ENCODE results near the gene BLNK. TPM values are rescaled to one million over a fixed set of nuclear protein-coding genes. Genes with fewer than 3 reads are reported as not detected.
"Not testable (repeated sequence)": the region's sequence is repeated elsewhere in the genome, so short reads cannot be mapped to it uniquely, and the experiment has no call there.

Gene BLNK
- total and polyA plus RNA-seq, 4 donors = 4.1 to 18.7 (median 6.4) TPM

DNA sequence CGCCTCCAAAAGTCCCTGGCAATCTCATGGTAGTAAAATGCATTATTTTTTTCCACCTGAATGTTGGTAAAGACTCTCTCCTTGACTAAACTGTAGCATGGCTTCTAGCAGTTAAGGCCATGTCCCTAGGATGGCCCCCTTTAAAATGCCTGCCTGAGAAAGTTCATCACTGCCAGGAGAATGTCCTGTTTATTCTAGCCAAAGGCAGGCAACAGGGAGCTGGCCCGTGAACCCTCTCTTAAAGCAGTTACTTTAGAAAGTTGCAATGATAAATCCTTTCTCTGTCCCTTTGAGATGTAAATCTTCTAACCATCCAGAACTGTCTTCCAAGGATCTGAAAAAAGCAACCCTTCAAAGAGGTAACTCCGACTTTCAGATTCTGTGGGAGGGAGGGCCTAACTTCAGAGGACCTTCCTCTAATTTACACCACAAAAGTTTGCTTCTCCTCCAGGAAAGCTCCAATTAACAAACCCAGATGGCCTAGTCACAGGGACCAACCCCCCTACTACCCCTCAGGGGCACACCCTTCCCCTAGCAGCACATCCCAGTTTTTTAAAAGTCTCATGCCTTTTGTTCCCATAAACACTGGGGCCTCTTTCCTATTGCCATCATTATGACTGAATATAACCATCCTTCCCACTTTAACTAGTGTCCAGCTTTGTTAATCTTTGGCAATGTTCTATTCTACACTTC, 38.4 kb upstream of the BLNK start:
- ATAC-seq (ENCODE audit: insufficient read depth, low FRiP score) (no peak), DNase-seq (peak in 2 of 3 donors; percentile 44 to 53)
- Histone ChIP-seq H3K9ac (ENCODE audit: insufficient read depth in 1 of 2, low read length in 2 of 2) (no peak overlapping the region), H3K27me3 (ENCODE audit: control insufficient read depth in 3 of 3, insufficient read depth in 3 of 3, low read length in 2 of 3) (no peaks in the 10 kb centered on the region), H3K36me3 (ENCODE audit: control insufficient read depth in 4 of 4, insufficient read depth in 4 of 4, low read length in 4 of 4) (no peaks in the 10 kb centered on the region), H3K9me3 (ENCODE audit: control insufficient read depth in 4 of 4, insufficient read depth in 3 of 4, low read length in 3 of 4) (no peaks in the 10 kb centered on the region), H3K4me1 (ENCODE audit: control insufficient read depth in 5 of 5, insufficient read depth in 5 of 5, low read length in 5 of 5) (peaks cover 2 to 19% (median 10%) of the 10 kb centered on the region in 5 donors), H3K4me3 (no peak overlapping the region), H3K27ac (ENCODE audit: low read depth in 1 of 2, low read length in 1 of 2) (no peak overlapping the region)
- 52 to 56% methylated on average over 3 of the region's 3 CpGs for WGBS, 2 donors
- no peak for TF ChIP-seq CTCF (IDR thresholded peaks at IDR 0.05; ENCODE audit: control extremely low read depth, extremely low read depth)

DNA sequence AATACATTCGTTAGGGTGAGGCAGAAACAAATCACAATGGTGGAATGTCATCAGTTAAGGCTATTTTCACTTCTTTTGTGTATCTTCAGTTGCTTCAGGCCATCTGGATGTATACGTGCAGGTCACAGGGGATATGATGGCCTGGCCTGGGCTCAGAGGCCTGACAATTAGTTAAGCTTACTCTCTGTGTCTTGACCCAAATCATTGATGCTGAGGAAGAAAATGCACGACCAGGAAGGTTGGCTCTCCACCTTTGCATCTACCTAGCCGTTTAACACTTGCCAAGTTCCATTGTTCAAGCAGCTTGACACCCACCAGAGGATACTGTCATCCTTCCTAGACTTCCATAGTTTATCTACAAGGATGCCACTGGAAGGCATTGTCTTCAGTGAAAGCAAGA, 37.5 kb upstream of the BLNK start:
- not testable (repeated sequence) for DNase-seq; H3K27me3 ChIP-seq (ENCODE audit: control insufficient read depth in 3 of 3, insufficient read depth in 3 of 3, low read length in 2 of 3); H3K4me3 ChIP-seq; H3K27ac ChIP-seq (ENCODE audit: low read depth in 1 of 2, low read length in 1 of 2); H3K36me3 ChIP-seq (ENCODE audit: control insufficient read depth in 4 of 4, insufficient read depth in 4 of 4, low read length in 4 of 4); H3K9ac ChIP-seq (ENCODE audit: insufficient read depth in 1 of 2, low read length in 2 of 2); ATAC-seq (ENCODE audit: insufficient read depth, low FRiP score); H3K9me3 ChIP-seq (ENCODE audit: control insufficient read depth in 4 of 4, insufficient read depth in 3 of 4, low read length in 3 of 4)
- peaks cover 2 to 19% (median 10%) of the 10 kb centered on the region in 5 donors for H3K4me1 ChIP-seq (ENCODE audit: control insufficient read depth in 5 of 5, insufficient read depth in 5 of 5, low read length in 5 of 5)
- WGBS, 2 donors = 61 to 70% methylated on average over 4 of the region's 4 CpGs

DNA sequence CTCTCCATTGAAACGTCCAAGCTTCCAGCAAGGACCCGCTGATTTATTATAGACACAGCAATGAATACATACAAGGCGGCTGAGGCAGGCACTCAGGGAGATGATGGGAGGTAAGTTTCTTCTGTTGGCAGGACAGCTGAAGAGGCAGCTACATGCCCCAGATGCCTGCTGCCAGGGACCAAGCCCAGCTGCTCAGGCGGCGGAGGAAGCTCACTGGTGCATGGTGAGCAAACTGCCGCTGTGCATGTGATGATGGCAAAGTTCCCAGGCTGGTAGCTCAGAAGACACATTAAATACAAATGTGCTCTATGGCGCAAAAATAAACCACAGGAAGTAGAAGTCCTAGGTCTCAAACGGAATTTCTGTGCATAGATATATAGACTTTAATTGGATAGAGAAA, 35.1 kb upstream of the BLNK start:
- Histone ChIP-seq H3K36me3 (ENCODE audit: control insufficient read depth in 4 of 4, insufficient read depth in 4 of 4, low read length in 4 of 4) (no peaks in the 10 kb centered on the region), H3K9me3 (ENCODE audit: control insufficient read depth in 4 of 4, insufficient read depth in 3 of 4, low read length in 3 of 4) (no peaks in the 10 kb centered on the region), H3K27me3 (ENCODE audit: control insufficient read depth in 3 of 3, insufficient read depth in 3 of 3, low read length in 2 of 3) (no peaks in the 10 kb centered on the region), H3K9ac (ENCODE audit: insufficient read depth in 1 of 2, low read length in 2 of 2) (no peak overlapping the region), H3K4me3 (no peak overlapping the region), H3K27ac (ENCODE audit: low read depth in 1 of 2, low read length in 1 of 2) (no peak overlapping the region), H3K4me1 (ENCODE audit: control insufficient read depth in 5 of 5, insufficient read depth in 5 of 5, low read length in 5 of 5) (peaks cover 2 to 19% (median 13%) of the 10 kb centered on the region in 5 donors)
- WGBS, 2 donors = 13 to 31% methylated on average over 8 of the region's 8 CpGs
- ATAC-seq (ENCODE audit: insufficient read depth, low FRiP score) = no peak
- no peak for TF ChIP-seq CTCF (IDR thresholded peaks at IDR 0.05; ENCODE audit: control extremely low read depth, extremely low read depth)
- peak in 2 of 3 donors; percentile 38 to 47 for DNase-seq

DNA sequence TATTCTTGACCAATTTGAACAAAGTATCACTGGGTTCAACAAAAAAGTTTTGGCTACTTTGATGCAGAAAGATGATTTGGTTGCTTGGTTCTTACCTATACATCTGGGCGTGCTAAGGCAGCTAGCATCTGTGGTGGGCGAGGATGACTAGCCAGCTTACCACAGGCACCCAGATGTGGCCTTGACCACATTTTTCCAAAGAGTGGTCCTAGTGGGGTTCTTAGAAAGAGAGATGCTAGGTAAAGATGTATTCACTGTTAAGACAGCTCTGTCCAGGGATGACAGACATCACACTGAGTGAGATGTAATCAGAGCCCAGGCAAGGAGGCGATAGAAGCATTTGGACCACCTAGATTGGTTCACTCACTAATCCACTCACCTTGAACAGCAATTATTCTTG, 33.6 kb upstream of the BLNK start:
- TF ChIP-seq CTCF (IDR thresholded peaks at IDR 0.05; ENCODE audit: control extremely low read depth, extremely low read depth) = no peak
- Histone ChIP-seq H3K4me3 (no peak overlapping the region), H3K9me3 (ENCODE audit: control insufficient read depth in 4 of 4, insufficient read depth in 3 of 4, low read length in 3 of 4) (no peaks in the 10 kb centered on the region), H3K27me3 (ENCODE audit: control insufficient read depth in 3 of 3, insufficient read depth in 3 of 3, low read length in 2 of 3) (no peaks in the 10 kb centered on the region), H3K36me3 (ENCODE audit: control insufficient read depth in 4 of 4, insufficient read depth in 4 of 4, low read length in 4 of 4) (no peaks in the 10 kb centered on the region), H3K4me1 (ENCODE audit: control insufficient read depth in 5 of 5, insufficient read depth in 5 of 5, low read length in 5 of 5) (peaks cover 2 to 14% (median 9%) of the 10 kb centered on the region in 5 donors), H3K27ac (ENCODE audit: low read depth in 1 of 2, low read length in 1 of 2) (no peak overlapping the region), H3K9ac (ENCODE audit: insufficient read depth in 1 of 2, low read length in 2 of 2) (no peak overlapping the region)
- DNase-seq (no peak), ATAC-seq (ENCODE audit: insufficient read depth, low FRiP score) (no peak)
- WGBS, 2 donors = 84 to 91% methylated on average over 3 of the region's 3 CpGs

Measured in lung (tissue), 12 donors.